K562 (cell line): Measurements from ENCODE around the gene CFDP1. TPM values are rescaled to one million over a fixed set of nuclear protein-coding genes. Genes with fewer than 3 reads are reported as not detected.

Source experiments
- ASH1L ChIP-seq: fragments of 450-650 bp; IDR thresholded peaks from 2 replicates; pipeline ENCODE4 v1.6.1; 2018; ENCODE audit warnings: borderline replicate concordance, mild to moderate bottlenecking, low read depth; ENCODE audit not compliant: partially characterized antibody
- ATF1 ChIP-seq, 2 experiments: fragments of 450-650 bp in 1 of 2; IDR thresholded peaks; 2 replicates each; pipeline ENCODE4 v1.6.1; 2016; ENCODE audit warnings: missing compliant biosample characterization in 1 of 2, missing genetic modification characterization in 1 of 2
- BCOR ChIP-seq: fragments of 450-650 bp; IDR thresholded peaks from 2 replicates; pipeline ENCODE4 v1.6.1; 2016
- CHD1 ChIP-seq: fragments of 200-600 bp; sonication (generic); IDR thresholded peaks from one replicate; pipeline ENCODE4 v1.6.1; 2012; ENCODE audit warnings: mild to moderate bottlenecking, moderate library complexity, low read length, inconsistent platforms
- COPS2 ChIP-seq: fragments of 450-650 bp; conservative IDR thresholded peaks from 2 replicates; pipeline ENCODE4 v1.6.1; 2016; ENCODE audit warnings: mild to moderate bottlenecking, moderate library complexity
- E2F6 ChIP-seq, 2 experiments: IDR thresholded peaks; 2 replicates each; pipeline ENCODE4 v1.6.1; 2011; ENCODE audit warnings: borderline replicate concordance in 1 of 2, control low read depth in 1 of 2, low read depth in 1 of 2, low read length in 1 of 2, mild to moderate bottlenecking in 1 of 2, mixed read lengths in 1 of 2, moderate library complexity in 1 of 2; ENCODE audit not compliant: insufficient read depth in 1 of 2, insufficient read length in 1 of 2, poor library complexity in 1 of 2, severe bottlenecking in 1 of 2; ENCODE audit errors: extremely low read depth in 1 of 2
- ID3 ChIP-seq, 2 experiments: fragments of 250-450 bp in 1 of 2; fragments of 450-650 bp in 1 of 2; sonication (Bioruptor Pico) in 1 of 2; IDR thresholded peaks; 2 replicates each; pipeline versions ENCODE4 v1.6.1 to v1.8.0; 2016 to 2021; ENCODE audit warnings: mild to moderate bottlenecking in 2 of 2, moderate library complexity in 2 of 2, missing compliant biosample characterization in 1 of 2, missing genetic modification characterization in 1 of 2
- KDM5B ChIP-seq: fragments of 200-600 bp; sonication (generic); IDR thresholded peaks from 2 replicates; pipeline ENCODE4 v1.6.1; 2012; ENCODE audit warnings: low read depth, mild to moderate bottlenecking, moderate library complexity, low read length, control low read depth, inconsistent platforms; ENCODE audit not compliant: insufficient replicate concordance
- MAFF ChIP-seq: IDR thresholded peaks from 2 replicates; pipeline ENCODE4 v1.6.1; 2012; ENCODE audit warnings: low read length, improper control_type of control experiment
- NFE2 ChIP-seq: IDR thresholded peaks from 2 replicates; pipeline ENCODE4 v1.6.1; 2014; ENCODE audit warnings: antibody characterized with exemption, low read depth
- NFIC ChIP-seq: fragments of 450-650 bp; IDR thresholded peaks from 2 replicates; pipeline ENCODE4 v1.6.1; 2017; ENCODE audit warnings: mild to moderate bottlenecking, inconsistent platforms
- SMARCA4 ChIP-seq: fragments of 450-650 bp; IDR thresholded peaks from 2 replicates; pipeline ENCODE4 v1.6.1; 2016
- STAT5A ChIP-seq: IDR thresholded peaks from 2 replicates; pipeline ENCODE4 v1.6.1; 2012; ENCODE audit warnings: low read length, inconsistent platforms, borderline replicate concordance
- TOE1 ChIP-seq, 2 experiments: fragments of 450-650 bp in 1 of 2; sonication (generic) in 1 of 2; formaldehyde crosslinking in 1 of 2; IDR thresholded peaks; 2 replicates each; pipeline versions ENCODE4 v1.7.1 to v1.8.0; 2016 to 2022; ENCODE audit warnings: borderline replicate concordance in 2 of 2, mild to moderate bottlenecking in 2 of 2, antibody characterized with exemption in 1 of 2, inconsistent platforms in 1 of 2, low read depth in 1 of 2, missing genetic modification reagents in 1 of 2, moderate library complexity in 1 of 2
- ZKSCAN1 ChIP-seq: fragments of 150-350 bp; IDR thresholded peaks from 2 replicates; pipeline ENCODE4 v1.6.1; 2016; ENCODE audit warnings: low read depth, low read length
- polyA plus RNA-seq, 8 experiments: library from polyadenylated mRNA; depleted of rRNA in 4 of 8; stranded (reverse) in 5 of 8; unstranded in 3 of 8; fragments of >200 nt; fragmentation: Nextera tagmentation in 2 of 8; fragmentation: Illumina TruSeq in 1 of 8; extraction: Ambion mirVana in 2 of 8; extraction: Trizol in 1 of 8; gene quantifications; 2 replicates each; pipeline versions ENCODE4 v1.2.1 to v1.2.3, GENCODE V29; 2011 to 2014; ENCODE audit warnings: inconsistent platforms in 1 of 8, missing spikeins in 1 of 8
- total RNA-seq, 7 experiments: library from RNA; depleted of rRNA in 6 of 7; stranded (reverse); fragments of >200 nt in 6 of 7; fragmentation: Illumina TruSeq in 2 of 7; extraction: Trizol in 2 of 7; gene quantifications; 2 replicates each; pipeline versions ENCODE4 v1.2.1 to v1.2.3, GENCODE V29; 2011 to 2021; ENCODE audit warnings: low replicate concordance in 1 of 7
- TF ChIP-seq, protein P1 (sequence below), 2 experiments: fragments of 450-650 bp; IDR thresholded peaks; 2 replicates each; pipeline ENCODE4 v1.6.1; 2016; ENCODE audit warnings: mild to moderate bottlenecking in 2 of 2, borderline replicate concordance in 1 of 2, low read depth in 1 of 2, moderate library complexity in 1 of 2

Gene CFDP1
- total and polyA plus RNA-seq, 9 of the 15 experiments (the other 6 are each of a cell fraction or from before 2014, with no cell fraction given), result 31.5 to 78.4 (median 61.7) TPM

- peak in 1 of 2 experiments; percentile 42 for TF ChIP-seq E2F6 (IDR thresholded peaks at IDR 0.05; ENCODE audit: borderline replicate concordance in 1 of 2, extremely low read depth in 1 of 2, insufficient read depth in 1 of 2, insufficient read length in 1 of 2, low read depth in 1 of 2, low read length in 1 of 2, poor library complexity in 1 of 2, severe bottlenecking in 1 of 2)
- peak; percentile 33; the same call in 1 of the 2 replicates for TF ChIP-seq STAT5A
- peak; percentile 97 for TF ChIP-seq NFIC
- peak; percentile 93 for TF ChIP-seq NFE2
- TF ChIP-seq TOE1 (IDR thresholded peaks at IDR 0.05; ENCODE audit: borderline replicate concordance), result peak; percentile 37; the same call in 1 of the 2 replicates
- no peak for TF ChIP-seq TOE1 (CRISPR knock-in tag; IDR thresholded peaks at IDR 0.05; ENCODE audit: borderline replicate concordance, low read depth)
- peak; percentile 86 for TF ChIP-seq SMARCA4
- TF ChIP-seq KDM5B, result no peak
- 0 out of 2 replicates have a peak, but pooled peaks have one; percentile 36 for TF ChIP-seq ZKSCAN1
- no peak for TF ChIP-seq ASH1L
- no peak for TF ChIP-seq ID3 (CRISPR knock-in tag; IDR thresholded peaks at IDR 0.05)
- TF ChIP-seq ID3 (tag; IDR thresholded peaks at IDR 0.05), result peak; percentile 12; the same call in 1 of the 2 replicates
- peak; percentile 56; the same call in 1 of the 2 replicates for TF ChIP-seq MAFF
- TF ChIP-seq BCOR, result no peak
- no peak for TF ChIP-seq ATF1 (CRISPR knock-in tag; IDR thresholded peaks at IDR 0.05)
- peak; percentile 57; the same call in 1 of the 2 replicates for TF ChIP-seq ATF1 (tag; IDR thresholded peaks at IDR 0.05)
- no peak for TF ChIP-seq COPS2
- TF ChIP-seq CHD1, result no peak
- TF ChIP-seq, protein P1, sequence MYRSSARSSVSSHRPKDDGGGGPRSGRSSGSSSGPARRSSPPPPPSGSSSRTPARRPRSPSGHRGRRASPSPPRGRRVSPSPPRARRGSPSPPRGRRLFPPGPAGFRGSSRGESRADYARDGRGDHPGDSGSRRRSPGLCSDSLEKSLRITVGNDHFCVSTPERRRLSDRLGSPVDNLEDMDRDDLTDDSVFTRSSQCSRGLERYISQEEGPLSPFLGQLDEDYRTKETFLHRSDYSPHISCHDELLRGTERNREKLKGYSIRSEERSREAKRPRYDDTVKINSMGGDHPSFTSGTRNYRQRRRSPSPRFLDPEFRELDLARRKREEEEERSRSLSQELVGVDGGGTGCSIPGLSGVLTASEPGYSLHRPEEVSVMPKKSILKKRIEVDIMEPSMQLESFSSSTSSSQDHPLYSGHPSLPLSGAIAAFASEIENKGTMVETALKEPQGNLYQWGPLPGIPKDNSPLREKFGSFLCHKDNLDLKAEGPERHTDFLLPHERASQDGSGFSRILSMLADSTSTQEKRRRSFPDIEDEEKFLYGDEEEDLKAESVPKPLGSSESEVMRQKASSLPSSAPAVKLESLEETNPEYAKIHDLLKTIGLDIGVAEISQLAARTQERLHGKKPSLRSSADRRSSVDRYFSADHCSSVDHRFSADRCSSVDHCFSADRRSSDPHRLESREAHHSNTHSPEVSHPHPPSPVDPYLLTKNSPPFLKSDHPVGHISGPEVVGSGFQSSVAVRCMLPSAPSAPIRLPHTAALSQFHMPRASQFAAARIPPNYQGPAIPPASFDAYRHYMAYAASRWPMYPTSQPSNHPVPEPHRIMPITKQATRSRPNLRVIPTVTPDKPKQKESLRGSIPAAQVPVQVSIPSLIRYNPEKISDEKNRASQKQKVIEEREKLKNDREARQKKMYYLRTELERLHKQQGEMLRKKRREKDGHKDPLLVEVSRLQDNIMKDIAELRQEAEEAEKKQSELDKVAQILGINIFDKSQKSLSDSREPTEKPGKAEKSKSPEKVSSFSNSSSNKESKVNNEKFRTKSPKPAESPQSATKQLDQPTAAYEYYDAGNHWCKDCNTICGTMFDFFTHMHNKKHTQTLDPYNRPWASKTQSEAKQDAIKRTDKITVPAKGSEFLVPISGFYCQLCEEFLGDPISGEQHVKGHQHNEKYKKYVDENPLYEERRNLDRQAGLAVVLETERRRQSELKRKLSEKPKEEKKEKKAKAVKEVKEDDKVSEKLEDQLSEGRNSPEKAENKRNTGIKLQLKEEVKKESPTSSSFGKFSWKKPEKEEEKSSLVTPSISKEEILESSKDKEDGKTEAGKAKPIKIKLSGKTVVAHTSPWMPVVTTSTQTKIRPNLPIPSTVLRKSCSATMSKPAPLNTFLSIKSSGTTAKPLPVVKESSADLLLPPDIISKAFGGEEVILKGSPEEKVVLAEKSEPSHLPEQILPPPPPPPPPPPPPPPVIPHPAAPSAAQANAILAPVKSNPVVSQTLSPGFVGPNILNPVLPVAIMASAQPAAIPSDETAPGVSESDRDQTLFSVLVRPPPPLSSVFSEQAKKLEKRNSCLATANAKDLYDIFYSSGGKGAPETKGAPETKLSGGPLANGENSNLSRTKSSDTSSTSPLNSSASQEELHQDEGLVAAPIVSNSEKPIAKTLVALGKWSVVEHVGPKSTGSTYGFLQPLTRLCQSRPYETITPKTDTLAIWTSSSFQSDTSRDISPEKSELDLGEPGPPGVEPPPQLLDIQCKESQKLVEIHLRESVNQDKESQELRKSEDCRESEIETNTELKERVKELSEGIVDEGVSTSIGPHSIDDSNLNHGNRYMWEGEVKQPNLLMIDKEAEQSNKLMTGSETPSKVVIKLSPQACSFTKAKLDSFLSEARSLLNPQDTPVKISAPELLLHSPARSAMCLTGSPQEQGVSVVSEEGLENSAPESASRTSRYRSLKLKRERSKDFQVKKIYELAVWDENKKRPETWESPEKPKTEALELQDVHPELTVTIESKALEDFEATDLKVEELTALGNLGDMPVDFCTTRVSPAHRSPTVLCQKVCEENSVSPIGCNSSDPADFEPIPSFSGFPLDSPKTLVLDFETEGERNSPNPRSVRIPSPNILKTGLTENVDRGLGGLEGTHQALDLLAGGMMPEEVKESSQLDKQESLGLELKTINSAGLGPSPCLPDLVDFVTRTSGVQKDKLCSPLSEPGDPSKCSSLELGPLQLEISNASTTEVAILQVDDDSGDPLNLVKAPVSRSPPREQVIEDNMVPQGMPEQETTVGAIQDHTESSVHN (IDR thresholded peaks at IDR 0.05; ENCODE audit: borderline replicate concordance in 1 of 2, low read depth in 1 of 2), result peak in 1 of 2 experiments; percentile 57; a peak in 1 of 4 replicates
These were observed 127.8 kb downstream of the CFDP1 start (continued) for GRCh38 chr16:75305364-75306098.
